Activated T-cell treated with anti-CD3 and anti-CD28 coated beads, Interleukin-2, amount 50 U/mL, for 48 hours (primary cell): ENCODE results near the gene PGM1.
A peak's percentile ranks its signal among the peaks of the same experiment; 100 is the strongest.

ENCODE experiments used
- DNase-seq, 2 experiments: peaks; one replicate each; pipeline ENCODE4 v3.0.0-alpha.2; 2020

Gene PGM1

GRCh38 chr1:63601463-63601862 is 8.3 kb downstream of the PGM1 start:
- DNase-seq: no peak

- no peak for DNase-seq
Observed at GRCh38 chr1:63601912-63602311, 8.7 kb downstream of the PGM1 start.

- DNase-seq: no peak
Observed at GRCh38 chr1:63602629-63603028, 9.4 kb downstream of the PGM1 start.

- no peak for DNase-seq
Observed at GRCh38 chr1:63603810-63604209, 10.6 kb downstream of the PGM1 start.

- no peak for DNase-seq
Observed at GRCh38 chr1:63607322-63607721, 14.1 kb downstream of the PGM1 start.

GRCh38 chr1:63611231-63611630 is 18.0 kb downstream of the PGM1 start:
- DNase-seq: no peak

GRCh38 chr1:63612564-63612963 is 19.4 kb downstream of the PGM1 start:
- no peak for DNase-seq

- DNase-seq: no peak
Observed at GRCh38 chr1:63612971-63613370, 19.8 kb downstream of the PGM1 start.

GRCh38 chr1:63615768-63616420 is 22.7 kb downstream of the PGM1 start:
- peak; percentile 54 to 57 for DNase-seq

GRCh38 chr1:63617450-63617849 is 24.2 kb downstream of the PGM1 start:
- no peak for DNase-seq

GRCh38 chr1:63618011-63618410 is 24.8 kb downstream of the PGM1 start:
- no peak for DNase-seq

GRCh38 chr1:63619558-63619957 is 26.3 kb downstream of the PGM1 start:
- DNase-seq: no peak

GRCh38 chr1:63620671-63621070 is 27.5 kb downstream of the PGM1 start:
- DNase-seq: no peak

- DNase-seq: no peak
Observed at GRCh38 chr1:63621075-63621474, 27.9 kb downstream of the PGM1 start.

- DNase-seq: no peak
Observed at GRCh38 chr1:63621698-63622097, 28.5 kb downstream of the PGM1 start.

GRCh38 chr1:63622849-63623566 is 29.8 kb downstream of the PGM1 start:
- DNase-seq: no peak

GRCh38 chr1:63623952-63624351 is 30.7 kb downstream of the PGM1 start:
- DNase-seq: no peak

GRCh38 chr1:63624911-63625310 is 31.7 kb downstream of the PGM1 start:
- DNase-seq: no peak

- DNase-seq: no peak
Observed at GRCh38 chr1:63626222-63626621, 33.0 kb downstream of the PGM1 start.

- DNase-seq: no peak
Observed at GRCh38 chr1:63628607-63629006, 35.4 kb downstream of the PGM1 start.

GRCh38 chr1:63630238-63630637 is 37.0 kb downstream of the PGM1 start:
- DNase-seq: no peak

- DNase-seq: no peak
Observed at GRCh38 chr1:63630666-63631065, 37.5 kb downstream of the PGM1 start.

- DNase-seq: no peak
Observed at GRCh38 chr1:63632110-63632509, 38.9 kb downstream of the PGM1 start.

- no peak for DNase-seq
Observed at GRCh38 chr1:63633281-63633680, 40.1 kb downstream of the PGM1 start.

GRCh38 chr1:63634471-63634870 is 41.3 kb downstream of the PGM1 start:
- DNase-seq: no peak
